Naive thymus-derived CD4-positive, alpha-beta T cell (primary cell): ENCODE measurements around the gene TMEM163. TPM values are rescaled to one million over a fixed set of nuclear protein-coding genes. Genes with fewer than 3 reads are reported as not detected.

Experiments used
- ATAC-seq: fragments of 150-1000 bp; cut with Tn5 transposase; 2 replicates; pipeline ENCODE4 v1.10.0; 2021; ENCODE audit warnings: mild to moderate bottlenecking, moderate library complexity
- CTCF ChIA-PET: fragments of 350-600 bp; sonication (Branson Sonifier 250); formaldehyde crosslinking; loops from one replicate; lab custom pipeline; 2021; ENCODE audit warnings: antibody characterized with exemption; lab: Charles Lee
- POLR2A ChIA-PET: fragments of 350-600 bp; sonication (Branson Sonifier 250); formaldehyde crosslinking; loops from one replicate; lab custom pipeline; 2021; ENCODE audit warnings: antibody characterized with exemption, inconsistent platforms; lab: Charles Lee
- DNase-seq, 9 donors: peaks; one replicate each; pipeline versions ENCODE4 v3.0.0 to v3.0.0-alpha.2; 2020 to 2022; ENCODE audit warnings: mixed read lengths in 1 of 9
- H3K27ac ChIP-seq: one replicate; pipeline ENCODE4 v1.7.0; 2013; ENCODE audit warnings: mild to moderate bottlenecking, low read depth, low read length, moderate library complexity
- H3K27me3 ChIP-seq, 2 donors: one replicate each; pipeline ENCODE4 v1.7.0; 2013; ENCODE audit warnings: low read length in 2 of 2, mild to moderate bottlenecking in 2 of 2, moderate library complexity in 2 of 2; ENCODE audit not compliant: control insufficient read depth in 2 of 2, insufficient read depth in 2 of 2
- H3K36me3 ChIP-seq, 3 experiments: 1 replicate in 2 of 3; 2 replicates in 1 of 3; pipeline ENCODE4 v1.7.0; 2013; ENCODE audit warnings: low read length in 3 of 3, mild to moderate bottlenecking in 3 of 3, moderate library complexity in 1 of 3; ENCODE audit not compliant: insufficient read depth in 3 of 3, control insufficient read depth in 2 of 3
- H3K4me1 ChIP-seq, 2 donors: one replicate each; pipeline ENCODE4 v1.7.0; 2013; ENCODE audit warnings: low read length in 2 of 2, mild to moderate bottlenecking in 2 of 2, moderate library complexity in 1 of 2; ENCODE audit not compliant: control insufficient read depth in 2 of 2, insufficient read depth in 2 of 2
- H3K4me3 ChIP-seq: 2 replicates; pipeline ENCODE4 v1.7.0; 2013; ENCODE audit warnings: mild to moderate bottlenecking, low read length
- H3K9me3 ChIP-seq, 3 experiments: 1 replicate in 2 of 3; 2 replicates in 1 of 3; pipeline ENCODE4 v1.7.0; 2013; ENCODE audit warnings: low read length in 3 of 3; ENCODE audit not compliant: control insufficient read depth in 2 of 3
- H3K27ac Mint-ChIP-seq, 9 donors: one replicate each; pipeline ENCODE4 v1.8.0; 2020 to 2022; ENCODE audit warnings: mixed read lengths in 9 of 9, mild to moderate bottlenecking in 8 of 9, moderate library complexity in 5 of 9, inconsistent platforms in 2 of 9
- H3K27me3 Mint-ChIP-seq, 5 donors: one replicate each; pipeline ENCODE4 v1.8.0; 2021 to 2022; ENCODE audit warnings: mixed read lengths in 5 of 5, mild to moderate bottlenecking in 1 of 5
- H3K36me3 Mint-ChIP-seq, 5 donors: one replicate each; pipeline ENCODE4 v1.8.0; 2020 to 2022; ENCODE audit warnings: mixed read lengths in 5 of 5, mild to moderate bottlenecking in 3 of 5, inconsistent platforms in 1 of 5
- H3K4me1 Mint-ChIP-seq, 7 donors: one replicate each; pipeline ENCODE4 v1.8.0; 2020 to 2022; ENCODE audit warnings: mixed read lengths in 7 of 7, mild to moderate bottlenecking in 3 of 7, inconsistent platforms in 1 of 7
- H3K4me3 Mint-ChIP-seq, 10 donors: one replicate each; pipeline ENCODE4 v1.8.0; 2020 to 2022; ENCODE audit warnings: mild to moderate bottlenecking in 10 of 10, mixed read lengths in 10 of 10, moderate library complexity in 6 of 10, inconsistent platforms in 2 of 10
- H3K9me3 Mint-ChIP-seq, 11 donors: one replicate each; pipeline ENCODE4 v1.8.0; 2020 to 2022; ENCODE audit warnings: mixed read lengths in 11 of 11, mild to moderate bottlenecking in 4 of 11, inconsistent platforms in 1 of 11, moderate library complexity in 1 of 11
- intact Hi-C, 2 donors: fragments of 100-400 bp; cut with micrococcal nuclease; formaldehyde crosslinking; loops; one replicate each; pipeline ENCODE4 v1.15.1; 2023
- polyA plus RNA-seq, 2 donors: library from polyadenylated mRNA; unstranded; fragments of 300-500 nt; fragmentation: Illumina TruSeq; gene quantifications; one replicate each; pipeline ENCODE4 v1.2.3, GENCODE V29; 2021
- total RNA-seq, 6 experiments: library from RNA in 5 of 6; stranded (reverse) in 5 of 6; gene quantifications; 1 replicate in 5 of 6; 2 replicates in 1 of 6; pipeline ENCODE4 v1.2.3 and lab custom pipeline; 2021 to 2026

Gene TMEM163
- total and polyA plus RNA-seq, 7 experiments from 2014 or later, result 0.13 to 0.71 (median 0.21) TPM; not detected in 2

DNA sequence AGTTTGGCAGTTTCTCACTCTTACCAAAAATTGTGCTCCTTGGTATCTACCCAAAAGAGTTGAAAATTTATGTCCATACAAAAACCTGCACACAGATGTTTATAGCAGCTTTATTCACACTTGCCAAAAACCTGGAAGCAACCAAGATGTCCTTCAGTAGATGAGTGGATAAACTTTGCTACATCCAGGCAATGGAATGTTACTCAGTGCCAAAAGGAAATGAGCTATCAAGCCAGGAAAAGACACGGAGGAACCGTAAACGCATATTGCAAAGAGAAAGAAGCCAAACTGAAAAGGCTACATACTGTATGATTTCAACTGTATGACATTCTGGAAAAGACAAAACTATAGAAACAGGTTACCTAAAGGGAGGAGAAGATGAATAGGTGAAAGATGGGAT lies 36.1 kb downstream of the TMEM163 start:
- ATAC-seq, result no peak
- Mint-ChIP-seq H3K4me1 (peaks cover 23 to 51% (median 37%) of the 10 kb centered on the region in 7 donors), H3K27ac (peak overlapping the region in 2 of 9 donors; percentile 18 to 47), H3K4me3 (no peak overlapping the region), H3K27me3 (peaks cover 0 to 16% (median 4%) of the 10 kb centered on the region in 5 donors), H3K9me3 (peaks cover 0 to 12% (median 0%) of the 10 kb centered on the region in 11 donors), H3K36me3 (peaks cover 0 to 23% (median 0%) of the 10 kb centered on the region in 5 donors)
- intact Hi-C loops, result no loop called here
- H3K27ac ChIP-seq, result no peak overlapping the region
- CTCF ChIA-PET, result no interaction called here
- DNase-seq, result no peak
- H3K4me3 ChIP-seq, result no peak overlapping the region
- POLR2A ChIA-PET, result interaction anchor here (0.8 kb wide), 1 partner anchor 235 kb away, joined by 3 read pairs; no protein-coding TSS in a partner anchor
- no peaks in the 10 kb centered on the region for H3K27me3 ChIP-seq
- H3K9me3 ChIP-seq, result no peaks in the 10 kb centered on the region
- peaks cover 22 to 29% of the 10 kb centered on the region in 2 donors for H3K4me1 ChIP-seq
- no peaks in the 10 kb centered on the region for H3K36me3 ChIP-seq

DNA sequence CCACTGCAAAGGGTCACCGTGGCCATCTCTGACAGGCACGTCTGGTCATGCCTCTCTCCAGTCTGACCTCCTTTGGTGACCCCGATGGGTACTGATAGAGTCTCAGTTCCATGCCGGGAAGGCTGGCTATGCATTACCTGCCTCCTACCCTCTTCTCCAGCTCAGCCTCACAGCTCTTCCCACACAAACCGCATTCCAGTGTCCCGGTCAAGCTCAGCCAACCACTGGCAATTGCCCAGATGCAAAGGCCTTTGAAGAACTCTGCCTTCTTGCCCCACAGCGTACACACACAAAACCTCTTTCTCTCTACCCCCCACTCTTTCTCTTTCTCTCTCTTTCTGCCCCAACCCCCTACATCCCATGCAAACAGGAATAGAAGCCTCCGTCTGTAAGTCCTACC lies 37.6 kb downstream of the TMEM163 start:
- H3K36me3 ChIP-seq, result no peaks in the 10 kb centered on the region
- H3K4me1 Mint-ChIP-seq, result peaks cover 38 to 64% (median 52%) of the 10 kb centered on the region in 7 donors
- no peak for ATAC-seq
- peak overlapping the region in 2 of 10 donors; percentile 5 to 9 for H3K4me3 Mint-ChIP-seq
- H3K4me1 ChIP-seq, result peaks cover 35 to 42% of the 10 kb centered on the region in 2 donors
- H3K27ac ChIP-seq, result no peak overlapping the region
- DNase-seq, result no peak
- intact Hi-C loops, result no loop called here
- H3K36me3 Mint-ChIP-seq, result peaks cover 0 to 25% (median 0%) of the 10 kb centered on the region in 5 donors
- peaks cover 0 to 11% (median 4%) of the 10 kb centered on the region in 5 donors for H3K27me3 Mint-ChIP-seq
- H3K9me3 Mint-ChIP-seq, result peaks cover 0 to 12% (median 0%) of the 10 kb centered on the region in 11 donors
- H3K27ac Mint-ChIP-seq, result peak overlapping the region in 2 of 9 donors; percentile 38 to 54
- H3K9me3 ChIP-seq, result no peaks in the 10 kb centered on the region
- CTCF ChIA-PET, result interaction anchor here (1.6 kb wide), 1 partner anchor 23 kb away, joined by 4 read pairs; no protein-coding TSS in a partner anchor
- H3K27me3 ChIP-seq, result no peaks in the 10 kb centered on the region
- H3K4me3 ChIP-seq, result no peak overlapping the region
- POLR2A ChIA-PET, result interaction anchor here (0.6 to 3.5 kb wide), 2 partner anchors 11 to 552 kb away, joined by 3 to 25 read pairs; no protein-coding TSS in a partner anchor

DNA sequence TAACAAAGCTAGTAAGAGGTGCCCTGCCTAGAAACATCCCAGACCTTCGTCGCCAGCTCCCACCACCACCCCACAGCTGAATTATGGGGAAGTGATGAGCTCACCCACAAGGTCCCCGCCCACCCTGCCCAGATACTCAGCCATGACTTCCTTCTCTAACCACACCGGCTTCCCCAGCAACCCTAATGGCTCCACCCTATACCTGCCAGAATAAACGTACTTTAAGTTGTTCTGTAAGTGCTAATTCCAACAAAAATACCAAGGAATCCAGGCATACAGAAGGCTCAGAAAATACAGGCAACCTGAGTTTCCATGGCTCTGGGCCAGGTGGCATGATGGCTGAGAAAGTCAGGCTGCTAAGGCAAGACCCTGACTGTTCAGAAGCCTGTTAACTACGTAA lies 39.1 kb downstream of the TMEM163 start:
- Histone ChIP-seq H3K27me3 (no peaks in the 10 kb centered on the region), H3K9me3 (no peaks in the 10 kb centered on the region), H3K4me1 (peaks cover 35 to 42% of the 10 kb centered on the region in 2 donors), H3K27ac (no peak overlapping the region), H3K36me3 (no peaks in the 10 kb centered on the region), H3K4me3 (peak overlapping the region; percentile 42)
- peaks cover 0 to 12% (median 4%) of the 10 kb centered on the region in 5 donors for H3K27me3 Mint-ChIP-seq
- ChIA-PET POLR2A (interaction anchor here (3.5 kb wide), 1 partner anchor 10 kb away, joined by 25 read pairs; no protein-coding TSS in a partner anchor), CTCF (interaction anchor here (1.2 to 1.6 kb wide), 2 partner anchors 9 to 22 kb away, joined by 4 to 5 read pairs; no protein-coding TSS in a partner anchor)
- peaks cover 0 to 10% (median 0%) of the 10 kb centered on the region in 11 donors for H3K9me3 Mint-ChIP-seq
- peak overlapping the region; percentile 26 to 81 (median 62) for H3K4me3 Mint-ChIP-seq
- peaks cover 0 to 25% (median 0%) of the 10 kb centered on the region in 5 donors for H3K36me3 Mint-ChIP-seq
- H3K27ac Mint-ChIP-seq, result peak overlapping the region in 7 of 9 donors; percentile 13 to 81 (median 38)
- H3K4me1 Mint-ChIP-seq, result peaks cover 38 to 64% (median 54%) of the 10 kb centered on the region in 7 donors
- peak in 7 of 9 donors; percentile 45 to 66 (median 60) for DNase-seq
- intact Hi-C loops, result loop anchor here (1.0 to 10.0 kb wide), 3 partner anchors 9 to 1065 kb away; partner anchors contain the start of genes UBXN4 (in 2 of the 2) and CCNT2 (in 1 of the 2)
- ATAC-seq, result peak; percentile 88

DNA sequence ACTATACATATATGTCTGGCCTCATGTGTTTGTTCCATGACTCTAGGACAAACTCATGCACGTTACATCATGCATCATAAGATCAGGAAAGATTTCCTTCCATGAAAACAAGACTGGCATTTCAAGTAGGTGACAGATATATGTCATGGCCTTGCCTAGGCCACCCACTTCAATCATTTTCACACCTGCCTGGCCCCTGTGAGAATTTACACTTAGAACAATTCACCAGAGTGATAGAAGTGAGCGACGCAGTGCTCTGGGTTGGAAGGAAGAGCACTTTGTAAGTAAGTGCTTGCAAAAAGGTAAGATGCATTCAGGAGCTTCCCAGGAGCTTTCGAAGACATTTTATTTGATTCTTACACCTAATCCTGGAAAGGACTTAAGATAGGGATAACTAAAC lies 39.5 kb downstream of the TMEM163 start:
- Histone ChIP-seq H3K36me3 (no peaks in the 10 kb centered on the region), H3K9me3 (no peaks in the 10 kb centered on the region), H3K27ac (no peak overlapping the region), H3K27me3 (no peaks in the 10 kb centered on the region), H3K4me3 (no peak overlapping the region), H3K4me1 (peaks cover 35 to 42% of the 10 kb centered on the region in 2 donors)
- H3K27me3 Mint-ChIP-seq, result peaks cover 0 to 14% (median 4%) of the 10 kb centered on the region in 5 donors
- CTCF ChIA-PET, result interaction anchor here (0.9 to 1.2 kb wide), 2 partner anchors 9 to 20 kb away, joined by 3 to 5 read pairs; no protein-coding TSS in a partner anchor
- DNase-seq (no peak), ATAC-seq (peak; percentile 35)
- POLR2A ChIA-PET, result interaction anchor here (3.5 kb wide), 1 partner anchor 9 kb away, joined by 25 read pairs; no protein-coding TSS in a partner anchor
- intact Hi-C loops, result loop anchor here (1.0 to 10.0 kb wide), 3 partner anchors 9 to 1066 kb away; partner anchors contain the start of genes UBXN4 (in 2 of the 2) and CCNT2 (in 1 of the 2)
- H3K4me1 Mint-ChIP-seq, result peaks cover 38 to 64% (median 54%) of the 10 kb centered on the region in 7 donors
- peaks cover 0 to 25% (median 0%) of the 10 kb centered on the region in 5 donors for H3K36me3 Mint-ChIP-seq
- H3K27ac Mint-ChIP-seq, result peak overlapping the region in 6 of 9 donors; percentile 13 to 79 (median 31)
- peaks cover 0 to 10% (median 0%) of the 10 kb centered on the region in 11 donors for H3K9me3 Mint-ChIP-seq
- peak overlapping the region in 9 of 10 donors; percentile 23 to 81 (median 66) for H3K4me3 Mint-ChIP-seq

- ATAC-seq, result no peak
- H3K27me3 Mint-ChIP-seq, result peaks cover 0 to 21% (median 4%) of the 10 kb centered on the region in 5 donors
- CTCF ChIA-PET, result interaction anchor here (0.9 kb wide), 1 partner anchor 19 kb away, joined by 3 read pairs; no protein-coding TSS in a partner anchor
- Histone ChIP-seq H3K36me3 (no peaks in the 10 kb centered on the region), H3K4me1 (peaks cover 35 to 42% of the 10 kb centered on the region in 2 donors), H3K9me3 (no peaks in the 10 kb centered on the region), H3K4me3 (no peak overlapping the region), H3K27me3 (no peaks in the 10 kb centered on the region), H3K27ac (no peak overlapping the region)
- intact Hi-C loops, result loop anchor here (2.0 to 10.0 kb wide), 2 partner anchors 241 to 1067 kb away; partner anchors contain the start of genes UBXN4 (in 2 of the 2) and CCNT2 (in 1 of the 2)
- DNase-seq, result no peak
- POLR2A ChIA-PET, result interaction anchor here (1.9 to 3.5 kb wide), 2 partner anchors 8 to 20 kb away, joined by 3 to 25 read pairs; no protein-coding TSS in a partner anchor
- H3K27ac Mint-ChIP-seq, result no peak overlapping the region
- H3K36me3 Mint-ChIP-seq, result peaks cover 0 to 25% (median 0%) of the 10 kb centered on the region in 5 donors
- peaks cover 0 to 10% (median 0%) of the 10 kb centered on the region in 11 donors for H3K9me3 Mint-ChIP-seq
- peak overlapping the region in 2 of 10 donors; percentile 24 to 67 for H3K4me3 Mint-ChIP-seq
- H3K4me1 Mint-ChIP-seq, result peaks cover 38 to 59% (median 54%) of the 10 kb centered on the region in 7 donors
These were observed 40.7 kb downstream of the TMEM163 start for GRCh38 chr2:134677856-134678756.
